Dendritic cell treated with granulocyte-macrophage colony-stimulating factor and Interleukin-4, amounts not matched to agents 40 ng/mL and 50 ng/mL, for 4 days (primary cell): ENCODE results near the gene CNNM3.

ENCODE experiments used
- H3K27ac Mint-ChIP-seq: one replicate; pipeline ENCODE4 v1.8.0; 2022; ENCODE audit warnings: mild to moderate bottlenecking, mixed read lengths
- H3K27me3 Mint-ChIP-seq: one replicate; pipeline ENCODE4 v1.8.0; 2022; ENCODE audit warnings: mild to moderate bottlenecking, mixed read lengths
- H3K36me3 Mint-ChIP-seq: one replicate; pipeline ENCODE4 v1.8.0; 2022; ENCODE audit warnings: low read depth, mixed read lengths
- H3K4me1 Mint-ChIP-seq: one replicate; pipeline ENCODE4 v1.8.0; 2022; ENCODE audit warnings: low read depth, mixed read lengths
- H3K4me3 Mint-ChIP-seq: one replicate; pipeline ENCODE4 v1.8.0; 2022; ENCODE audit warnings: mild to moderate bottlenecking, moderate library complexity, mixed read lengths
- H3K9me3 Mint-ChIP-seq: one replicate; pipeline ENCODE4 v1.8.0; 2022; ENCODE audit warnings: mixed read lengths
- intact Hi-C: fragments of 100-400 bp; cut with micrococcal nuclease; formaldehyde crosslinking; loops from one replicate; pipeline ENCODE4 v1.15.0; 2022

The CNNM3 gene

DNA sequence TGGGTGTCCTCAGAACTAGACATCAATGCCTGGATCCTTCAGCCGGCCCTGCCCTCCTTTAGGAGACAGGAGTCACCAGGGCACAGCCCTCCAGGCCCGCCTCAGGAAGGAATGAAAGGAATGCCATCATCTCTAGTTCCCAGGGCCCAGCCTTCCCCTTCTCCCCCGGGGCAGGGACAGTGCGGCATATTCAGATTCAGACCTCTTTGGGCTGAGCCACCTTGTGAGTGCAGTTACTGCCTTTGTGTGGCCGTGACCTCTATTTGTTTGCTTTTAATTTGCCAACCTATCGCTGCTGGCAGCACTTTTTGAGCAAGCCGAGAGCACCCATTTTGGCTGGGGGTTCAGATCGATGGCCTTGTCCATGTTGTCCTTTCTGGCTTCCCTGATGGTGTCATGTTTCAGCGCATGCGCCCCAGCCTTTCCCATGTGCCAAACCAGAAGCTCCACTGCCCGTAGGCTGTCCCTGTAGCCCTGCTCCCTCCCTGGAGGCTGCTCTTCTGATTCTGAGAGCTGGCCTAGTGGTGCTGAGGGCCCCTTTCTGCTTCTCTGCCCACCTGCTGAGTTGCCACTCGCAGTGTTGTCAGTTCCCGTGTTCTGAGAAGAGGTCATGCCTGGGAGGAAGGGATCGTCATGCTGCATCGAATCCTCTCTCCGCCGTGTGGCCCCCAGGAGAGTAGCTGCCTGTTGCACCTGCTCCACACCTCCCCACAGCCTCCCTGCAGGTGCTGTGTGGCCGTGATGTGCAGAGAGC, 16.9 kb downstream of the CNNM3 start:
- Mint-ChIP-seq H3K27me3 (no peaks in the 10 kb centered on the region), H3K4me1 (no peaks in the 10 kb centered on the region), H3K9me3 (no peaks in the 10 kb centered on the region), H3K36me3 (peaks cover 79% of the 10 kb centered on the region), H3K4me3 (no peak overlapping the region), H3K27ac (no peak overlapping the region)
- intact Hi-C loops = no loop called here

DNA sequence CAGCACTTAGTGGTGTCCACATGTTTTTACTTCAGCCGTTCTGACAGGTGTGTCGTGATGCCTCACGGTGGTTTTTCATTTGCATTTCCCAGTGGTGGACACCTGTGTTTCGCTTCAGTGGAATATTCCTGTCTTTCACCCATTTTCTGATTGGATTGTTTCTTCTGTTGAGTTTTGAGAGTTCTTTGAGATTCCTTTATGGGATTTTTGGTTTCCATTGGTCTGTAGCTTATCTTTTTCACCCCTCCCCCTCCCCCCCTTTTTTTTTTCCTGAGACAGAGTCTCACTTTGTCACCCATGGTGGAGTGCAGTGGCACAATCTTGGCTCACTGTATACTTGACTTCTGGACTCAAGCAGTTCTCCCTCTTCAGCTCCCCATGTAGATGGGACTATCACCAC, 19.8 kb downstream of the CNNM3 start:
- H3K9me3 Mint-ChIP-seq = no peaks in the 10 kb centered on the region
- no peak overlapping the region for H3K27ac Mint-ChIP-seq
- peaks cover 12% of the 10 kb centered on the region for H3K4me1 Mint-ChIP-seq
- H3K36me3 Mint-ChIP-seq = peaks cover 56% of the 10 kb centered on the region
- intact Hi-C loops = no loop called here
- peaks cover 4% of the 10 kb centered on the region for H3K27me3 Mint-ChIP-seq
- H3K4me3 Mint-ChIP-seq = no peak overlapping the region

DNA sequence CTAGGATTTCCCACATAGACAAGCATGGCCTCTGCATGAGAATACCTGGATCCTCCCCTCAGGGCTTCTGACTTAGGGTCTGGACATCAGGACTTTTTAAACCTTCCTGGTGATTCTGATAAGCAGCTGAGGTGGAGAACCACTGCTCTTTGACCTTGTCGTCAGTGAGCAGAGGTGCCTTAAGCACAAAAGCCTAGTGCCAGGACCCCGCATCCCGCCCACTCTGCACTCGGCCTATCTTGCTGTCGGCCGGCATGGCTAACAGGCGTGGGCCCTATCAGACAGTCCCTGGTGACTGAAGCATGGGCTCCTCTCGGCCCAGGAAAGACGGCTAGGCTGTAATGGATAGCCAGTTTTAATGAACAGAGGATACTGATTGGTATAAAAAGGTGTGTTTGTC, 21.5 kb downstream of the CNNM3 start:
- Mint-ChIP-seq H3K4me3 (no peak overlapping the region), H3K27me3 (peaks cover 4% of the 10 kb centered on the region), H3K4me1 (peaks cover 12% of the 10 kb centered on the region), H3K27ac (no peak overlapping the region), H3K9me3 (no peaks in the 10 kb centered on the region), H3K36me3 (peaks cover 39% of the 10 kb centered on the region)
- intact Hi-C loops = no loop called here

DNA sequence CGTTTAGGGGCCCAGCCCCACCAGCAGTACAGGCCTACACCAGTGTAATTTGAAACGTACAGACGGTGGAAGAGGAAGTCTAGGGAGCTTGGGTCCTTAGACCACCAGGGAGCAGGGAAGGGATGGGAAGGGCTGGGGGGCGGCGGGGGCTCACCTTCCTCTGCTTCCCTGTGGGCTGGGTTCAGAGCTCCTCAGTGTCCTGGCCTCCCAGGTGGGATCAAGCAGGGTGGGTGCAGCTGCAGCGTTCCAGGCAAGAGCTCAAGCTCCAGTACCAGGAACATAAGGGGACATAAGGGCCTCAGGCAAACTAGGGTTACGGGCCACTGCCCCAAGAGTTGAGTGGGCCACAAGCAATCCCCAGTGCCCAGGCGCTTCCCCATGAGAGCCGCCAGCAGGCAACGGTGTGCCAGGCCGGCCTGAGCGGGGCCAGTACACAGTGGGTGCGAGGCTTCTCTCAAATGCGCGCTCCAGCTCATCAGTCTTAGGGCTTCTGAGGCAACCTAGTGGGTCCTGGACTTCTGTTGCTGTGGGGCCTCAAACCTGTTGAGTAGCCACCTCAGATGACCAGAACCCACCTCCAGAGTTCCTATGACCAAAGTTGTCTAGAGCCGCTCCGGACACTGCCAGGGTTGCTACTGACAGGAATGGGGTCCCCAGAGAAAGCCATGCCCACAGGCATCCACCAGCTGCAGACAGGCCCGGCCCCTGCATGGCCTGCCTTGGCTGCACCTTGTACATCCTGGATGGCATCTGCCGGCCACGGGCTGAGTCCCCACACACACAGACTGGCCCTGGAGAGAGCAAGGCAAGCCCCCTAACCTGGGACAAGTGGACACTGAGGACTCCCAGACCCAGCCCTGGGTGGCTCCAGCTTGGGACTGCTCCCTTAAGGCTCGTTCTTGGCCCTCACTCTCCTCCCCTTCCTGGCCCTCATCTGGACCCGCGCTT, 22.6 kb downstream of the CNNM3 start:
- no peaks in the 10 kb centered on the region for H3K9me3 Mint-ChIP-seq

DNA sequence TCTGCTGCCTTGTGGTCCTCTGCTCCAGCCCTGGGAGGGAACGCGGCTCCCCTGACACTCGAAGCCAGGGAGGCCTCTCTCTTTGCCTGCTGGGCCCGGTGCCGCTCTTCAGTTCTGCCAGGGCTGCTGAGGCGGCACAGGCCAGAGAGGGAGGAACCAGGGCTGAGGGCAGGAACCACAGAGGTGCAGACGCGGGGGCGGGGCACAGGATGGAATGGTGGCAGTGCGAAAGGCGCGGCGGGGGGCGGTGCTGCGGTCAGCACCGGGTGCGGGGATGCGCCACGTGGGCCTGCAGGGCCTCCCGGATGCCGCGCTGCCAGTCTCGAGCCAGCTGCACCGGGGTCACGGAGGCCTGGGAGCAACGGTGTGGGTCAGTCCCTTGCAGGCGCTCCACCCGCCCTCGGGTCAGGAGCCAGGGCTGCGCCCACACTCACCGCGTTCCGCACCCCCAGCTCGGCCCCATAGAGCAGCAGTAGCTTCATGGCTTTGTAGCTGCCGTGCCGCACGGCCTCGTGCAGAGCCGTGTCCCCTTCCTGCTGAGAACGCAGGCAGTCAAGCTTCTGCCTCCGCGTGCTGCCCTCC, 23.3 kb downstream of the CNNM3 start:
- no peaks in the 10 kb centered on the region for H3K9me3 Mint-ChIP-seq
- peak overlapping the region; percentile 33 for H3K4me3 Mint-ChIP-seq
- peaks cover 4% of the 10 kb centered on the region for H3K27me3 Mint-ChIP-seq
- intact Hi-C loops = no loop called here
- no peak overlapping the region for H3K27ac Mint-ChIP-seq
- peaks cover 19% of the 10 kb centered on the region for H3K4me1 Mint-ChIP-seq
- peaks cover 21% of the 10 kb centered on the region for H3K36me3 Mint-ChIP-seq

More for the DNA sequence above, 22.6 kb downstream of the CNNM3 start:
- intact Hi-C loops = no loop called here
- Mint-ChIP-seq H3K4me1 (peaks cover 19% of the 10 kb centered on the region), H3K4me3 (no peak overlapping the region), H3K27ac (no peak overlapping the region), H3K36me3 (peaks cover 28% of the 10 kb centered on the region), H3K27me3 (peaks cover 4% of the 10 kb centered on the region)

DNA sequence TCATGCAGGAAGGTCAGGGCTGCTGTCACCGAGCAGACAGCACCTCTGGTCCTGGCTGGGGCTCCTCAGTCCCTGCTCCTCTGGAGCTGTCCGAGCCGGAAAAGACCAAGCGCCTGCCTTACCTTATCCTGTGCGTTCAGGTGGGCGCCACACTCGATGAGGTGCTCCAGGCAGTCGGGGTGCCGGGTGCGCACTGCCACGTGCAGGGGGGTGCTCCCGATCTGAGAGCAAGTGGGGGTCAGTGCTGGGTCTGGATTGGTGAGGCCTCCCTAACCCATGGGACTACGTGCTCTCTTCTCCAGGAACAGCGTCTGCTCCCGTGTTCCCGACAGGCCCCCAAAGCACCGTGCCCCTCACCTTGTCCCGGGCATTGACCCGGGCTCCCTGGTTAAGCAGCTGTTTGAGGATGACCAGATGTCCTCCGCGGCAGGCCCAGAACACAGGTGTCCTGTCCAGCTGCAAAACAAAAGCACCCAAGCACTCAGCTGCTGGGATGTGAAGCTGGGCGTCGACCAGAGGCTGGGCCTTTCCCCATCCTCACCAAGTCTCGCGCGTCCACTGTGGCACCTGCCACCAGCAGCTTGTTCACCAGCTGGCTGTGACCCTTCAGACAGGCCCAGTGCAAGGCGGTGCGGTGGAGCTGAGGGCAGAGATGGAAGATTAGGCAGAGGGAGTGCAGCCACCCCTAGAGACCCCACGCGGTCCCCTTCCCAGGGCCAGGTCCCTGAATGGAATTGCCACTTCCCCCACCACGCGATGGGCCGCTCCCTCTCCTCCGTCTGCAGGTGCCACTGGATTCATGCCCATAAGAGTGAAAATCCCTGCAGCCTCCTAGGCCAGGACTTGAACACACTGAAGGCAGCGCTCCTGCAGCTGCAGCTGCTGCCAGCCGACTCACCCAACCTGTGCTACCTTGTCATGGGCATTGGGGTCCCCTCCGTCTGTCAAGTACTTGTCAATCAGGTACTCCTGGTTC, 24.1 kb downstream of the CNNM3 start:
- H3K4me3 Mint-ChIP-seq = peak overlapping the region; percentile 33
- H3K27ac Mint-ChIP-seq = no peak overlapping the region
- intact Hi-C loops = no loop called here

DNA sequence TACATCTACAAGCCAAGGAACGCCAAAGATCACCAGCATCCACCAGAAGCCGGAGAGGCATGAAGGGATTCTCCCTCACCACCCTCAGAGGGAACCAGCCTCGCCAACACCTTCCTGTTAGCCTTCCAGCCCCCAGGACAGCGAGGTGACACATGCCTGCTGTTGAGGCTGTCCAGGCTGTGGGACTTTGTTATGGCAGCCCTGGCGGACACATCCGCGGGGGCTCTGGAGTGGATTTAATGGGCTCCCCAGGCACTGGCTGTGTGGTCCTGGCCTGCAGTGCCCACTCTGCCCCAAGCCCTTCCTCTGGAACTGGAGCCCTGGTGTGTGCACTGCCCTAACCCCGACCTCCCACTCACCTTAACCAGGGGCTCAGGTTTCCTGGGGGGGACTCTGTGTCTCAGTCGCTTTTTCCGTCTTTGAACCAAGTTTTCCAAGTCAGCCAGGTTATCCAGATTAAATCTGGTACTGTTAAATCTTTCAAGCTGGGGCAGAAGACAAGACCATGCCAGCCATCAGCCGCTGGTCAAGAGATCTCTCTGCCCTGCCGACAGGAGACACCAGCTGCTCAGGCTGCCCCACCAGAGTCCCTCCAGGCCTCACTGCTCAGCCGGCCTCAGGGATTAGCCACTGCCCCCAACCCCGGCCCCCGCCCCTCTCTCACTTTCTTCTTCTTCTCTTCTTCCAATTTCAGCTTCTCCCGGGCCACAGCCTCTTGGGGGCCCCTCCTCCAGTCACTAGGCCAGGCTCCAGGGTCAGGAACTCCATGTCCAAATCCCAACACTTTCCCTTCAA, 25.8 kb downstream of the CNNM3 start:
- intact Hi-C loops = no loop called here
- H3K9me3 Mint-ChIP-seq = no peaks in the 10 kb centered on the region
- H3K36me3 Mint-ChIP-seq = peaks cover 9% of the 10 kb centered on the region
- H3K4me1 Mint-ChIP-seq = peaks cover 19% of the 10 kb centered on the region
- H3K4me3 Mint-ChIP-seq = no peak overlapping the region
- H3K27me3 Mint-ChIP-seq = peaks cover 4% of the 10 kb centered on the region
- H3K27ac Mint-ChIP-seq = no peak overlapping the region

More for the DNA sequence above, 24.1 kb downstream of the CNNM3 start:
- Mint-ChIP-seq H3K27me3 (peaks cover 4% of the 10 kb centered on the region), H3K4me1 (peaks cover 19% of the 10 kb centered on the region), H3K9me3 (no peaks in the 10 kb centered on the region), H3K36me3 (peaks cover 13% of the 10 kb centered on the region)

DNA sequence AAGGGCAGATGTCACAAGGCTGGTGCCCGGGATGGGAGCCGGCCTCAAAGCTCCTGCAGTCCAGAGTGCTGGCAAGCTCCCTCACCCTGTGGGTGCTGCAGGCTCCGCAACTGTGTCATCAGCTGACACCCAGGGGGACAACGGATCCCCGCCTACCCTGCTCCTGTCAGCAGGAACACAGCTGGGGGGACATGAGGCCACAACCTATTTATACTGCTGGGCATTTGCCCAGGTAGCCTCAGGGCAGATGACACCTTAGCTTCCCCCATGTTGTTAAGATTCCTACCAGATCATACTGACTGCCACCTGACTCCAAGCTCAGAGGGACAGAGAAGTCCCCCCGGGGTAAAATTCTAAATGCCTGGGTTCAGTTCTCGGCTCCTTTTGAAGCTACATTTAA, 26.5 kb downstream of the CNNM3 start:
- peaks cover 4% of the 10 kb centered on the region for H3K27me3 Mint-ChIP-seq

DNA sequence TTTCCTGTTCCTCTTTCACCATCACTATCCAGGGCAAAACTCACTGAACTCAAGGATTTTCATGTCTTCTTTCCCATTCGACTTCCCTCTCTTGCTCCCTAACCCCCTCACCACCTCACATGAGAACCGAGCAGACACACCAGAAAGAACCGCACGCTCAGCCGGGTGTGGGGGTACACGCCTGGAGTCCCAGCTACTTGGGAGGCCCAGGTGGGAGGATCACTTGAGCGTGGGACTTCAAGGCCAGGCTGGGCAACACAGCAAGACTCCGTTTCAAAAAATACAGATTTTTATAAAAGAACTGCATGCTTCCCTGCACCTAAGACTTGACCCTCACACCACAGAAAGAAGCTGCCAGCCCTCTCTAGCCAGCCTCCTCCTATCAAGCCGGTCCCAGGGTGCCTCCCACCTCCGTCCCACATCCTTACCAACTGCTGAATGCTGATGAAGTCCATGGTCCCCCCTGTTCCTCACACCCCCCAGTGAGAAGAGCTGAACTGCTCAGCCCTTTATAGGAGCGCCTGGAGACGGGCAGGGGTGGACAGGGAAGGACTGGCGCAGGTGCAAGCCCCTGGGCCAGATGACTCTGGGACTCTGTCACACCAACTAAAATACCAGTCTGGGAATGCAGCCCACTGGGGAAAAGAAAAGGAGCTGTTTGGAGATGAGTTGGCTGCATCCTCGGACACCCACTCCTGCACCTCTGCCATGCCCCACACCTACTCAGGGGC, 27.6 kb downstream of the CNNM3 start, which contains the start of gene ANKRD23:
Gene ANKRD23, minus strand, starts transcription at position 484 of the 731 bp plus-strand sequence. Its CDS starts 29 bp downstream, at position 455.
- peaks cover 4% of the 10 kb centered on the region for H3K27me3 Mint-ChIP-seq
- peaks cover 19% of the 10 kb centered on the region for H3K4me1 Mint-ChIP-seq
- intact Hi-C loops = no loop called here
- peaks cover 27% of the 10 kb centered on the region for H3K36me3 Mint-ChIP-seq
- no peak within 1 kb of the TSS for H3K4me3 Mint-ChIP-seq
- H3K9me3 Mint-ChIP-seq = no peaks in the 10 kb centered on the region
- no peak within 1 kb of the TSS for H3K27ac Mint-ChIP-seq

More for the DNA sequence above, 26.5 kb downstream of the CNNM3 start:
- Mint-ChIP-seq H3K9me3 (no peaks in the 10 kb centered on the region), H3K27ac (no peak overlapping the region), H3K4me3 (no peak overlapping the region), H3K4me1 (peaks cover 19% of the 10 kb centered on the region), H3K36me3 (peaks cover 16% of the 10 kb centered on the region)
- intact Hi-C loops = no loop called here

DNA sequence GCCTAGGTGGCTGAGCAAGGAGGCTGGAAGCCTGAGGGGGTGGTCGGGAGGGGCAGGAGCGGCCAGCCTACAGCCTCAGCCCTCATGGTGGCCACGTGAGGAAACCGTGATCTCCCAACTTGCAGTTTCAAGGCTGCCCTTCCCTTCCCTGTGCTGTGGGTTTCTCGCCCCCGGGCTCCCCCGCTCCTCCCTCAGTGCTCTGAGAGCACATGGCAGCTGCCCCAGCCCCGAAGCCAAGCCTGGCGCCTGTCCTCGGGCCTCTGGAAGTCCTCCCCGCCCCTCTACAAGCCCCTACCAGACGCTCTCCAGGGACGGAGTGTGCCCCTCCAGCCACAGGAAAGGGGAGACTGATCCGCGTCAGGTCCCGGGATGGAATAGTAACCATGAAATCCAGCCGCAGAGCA, 28.3 kb downstream of the CNNM3 start:
- Mint-ChIP-seq H3K4me3 (no peak overlapping the region), H3K9me3 (no peaks in the 10 kb centered on the region), H3K27ac (no peak overlapping the region), H3K27me3 (peaks cover 4% of the 10 kb centered on the region), H3K4me1 (peaks cover 13% of the 10 kb centered on the region), H3K36me3 (peaks cover 27% of the 10 kb centered on the region)
- intact Hi-C loops = no loop called here

DNA sequence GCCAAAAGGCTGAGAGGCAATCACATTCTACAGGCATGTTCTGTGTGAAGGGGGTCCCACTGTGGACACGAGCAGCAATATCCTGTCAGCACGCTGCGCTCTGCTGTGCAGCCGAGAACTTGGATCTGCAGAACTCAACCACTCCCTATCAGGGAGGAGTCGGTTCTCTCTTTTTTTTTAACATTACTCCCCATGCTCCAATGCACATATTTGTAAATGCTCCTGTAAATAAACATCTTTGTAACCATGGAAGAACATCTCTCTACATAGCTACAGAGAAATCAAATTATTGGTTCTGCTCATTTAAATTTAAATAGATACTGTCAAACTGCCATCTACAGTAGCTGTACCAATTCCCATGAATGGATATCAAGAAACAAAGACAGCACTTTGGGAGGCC, 30.8 kb downstream of the CNNM3 start:
- H3K4me3 Mint-ChIP-seq = no peak overlapping the region
- peaks cover 40% of the 10 kb centered on the region for H3K36me3 Mint-ChIP-seq
- H3K9me3 Mint-ChIP-seq = no peaks in the 10 kb centered on the region
- no peak overlapping the region for H3K27ac Mint-ChIP-seq
- H3K4me1 Mint-ChIP-seq = peaks cover 6% of the 10 kb centered on the region
- intact Hi-C loops = no loop called here
- H3K27me3 Mint-ChIP-seq = no peaks in the 10 kb centered on the region

DNA sequence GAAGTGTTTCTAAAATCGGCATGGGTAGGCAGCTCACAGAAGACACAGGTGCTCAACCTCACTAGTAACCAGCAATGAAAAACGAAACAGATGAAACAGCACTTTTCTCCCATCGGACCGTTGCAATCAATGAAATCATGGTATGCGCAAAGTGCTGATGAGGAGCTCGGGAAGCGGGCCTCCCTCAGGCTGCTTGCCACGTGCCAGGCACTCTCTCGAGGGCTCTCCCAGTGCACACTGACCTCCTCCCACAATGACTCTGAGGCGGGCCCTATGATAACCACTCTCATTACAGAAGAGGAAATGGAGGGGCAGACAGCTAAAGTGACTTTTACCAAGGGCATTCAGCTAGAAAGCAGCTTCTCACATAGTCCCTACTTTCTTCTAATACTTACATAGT, 31.5 kb downstream of the CNNM3 start:
- Mint-ChIP-seq H3K27me3 (no peaks in the 10 kb centered on the region), H3K27ac (no peak overlapping the region), H3K36me3 (peaks cover 48% of the 10 kb centered on the region), H3K4me3 (no peak overlapping the region), H3K9me3 (no peaks in the 10 kb centered on the region), H3K4me1 (peaks cover 6% of the 10 kb centered on the region)
- intact Hi-C loops = no loop called here
